Left lobe of liver (tissue), 2 donors: Measurements from ENCODE around the gene ANO6. TPM values are rescaled to one million over a fixed set of nuclear protein-coding genes. Genes with fewer than 3 reads are reported as not detected.

Source experiments
- ATAC-seq: fragments of 200-7000 bp; cut with Tn5 transposase; one replicate; pipeline ENCODE4 v1.9.1; 2020; ENCODE audit warnings: mild to moderate bottlenecking, moderate library complexity
- DNase-seq: peaks from one replicate; pipeline ENCODE4 v3.0.0-alpha.2; 2020; ENCODE audit warnings: low spot score
- total RNA-seq: library from RNA; stranded (reverse); gene quantifications from one replicate; pipeline ENCODE4 v1.2.1, GENCODE V29; 2021
- donor health status: DM: no; HTN: no; CAD: no; lungs with moderate emphysema.
- donor health status: DM: no; HTN: yes; CAD: no.

The ANO6 gene
- total RNA-seq, 1 donor from 2014 or later = 49.5 TPM

DNA sequence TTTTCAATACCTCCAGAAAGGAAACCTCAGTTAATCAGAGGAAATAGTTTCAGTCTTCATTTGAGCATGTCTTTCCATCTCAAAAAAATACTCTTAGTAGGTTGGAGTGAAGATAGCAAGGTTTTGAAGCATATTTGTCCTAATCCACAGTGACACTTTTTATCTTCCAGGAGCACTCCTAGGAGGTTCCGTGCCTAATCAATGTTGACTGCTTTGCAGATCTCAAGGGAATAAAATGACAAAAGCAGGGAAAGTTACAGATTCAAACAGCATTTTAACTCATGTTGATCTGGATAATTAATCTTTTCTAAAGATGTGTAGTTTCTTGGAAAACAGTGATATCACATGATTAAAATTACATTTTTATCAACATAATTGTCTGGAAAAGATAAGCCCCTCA is 213.9 kb downstream of the ANO6 start:
- no peak for ATAC-seq
- DNase-seq = no peak

DNA sequence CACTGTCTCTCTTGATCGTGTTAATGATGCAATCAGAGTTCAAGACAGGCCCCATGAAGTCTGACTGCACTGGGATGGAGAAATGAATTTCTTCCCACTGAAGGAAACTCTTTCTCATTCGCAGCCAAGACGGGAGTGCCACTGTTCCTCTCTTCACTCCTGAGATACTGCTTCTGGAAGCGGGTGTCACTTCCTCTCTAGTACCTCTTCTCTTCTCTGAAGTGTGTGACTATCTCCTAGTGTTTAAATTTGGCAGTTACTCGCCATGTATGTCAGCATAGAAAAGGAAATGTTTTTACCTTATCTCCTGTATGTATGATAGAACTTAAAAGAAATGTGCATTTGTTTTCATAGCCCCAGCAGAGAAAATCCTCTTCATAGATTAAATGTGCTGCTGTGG is 215.2 kb downstream of the ANO6 start:
- ATAC-seq = no peak
- no peak for DNase-seq

DNA sequence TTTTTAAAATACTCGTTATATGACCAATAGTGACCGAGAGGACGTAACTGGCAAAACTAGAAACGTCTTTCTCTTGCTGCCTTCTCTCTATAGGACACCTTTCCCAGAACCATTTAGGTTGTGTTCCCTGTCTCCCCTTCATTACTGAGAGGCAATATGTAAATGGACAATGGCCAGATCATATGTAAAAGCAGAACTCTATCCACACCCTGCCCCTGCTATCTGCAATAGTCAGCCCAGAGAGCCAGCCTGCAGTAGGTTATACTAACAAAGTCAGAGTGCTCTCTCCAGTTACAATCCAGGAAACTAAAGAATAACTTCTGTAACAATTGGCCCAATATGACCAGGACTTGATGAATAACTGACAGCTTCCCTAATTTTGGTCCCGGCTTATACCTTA is 216.8 kb downstream of the ANO6 start:
- DNase-seq (no peak), ATAC-seq (no peak)

DNA sequence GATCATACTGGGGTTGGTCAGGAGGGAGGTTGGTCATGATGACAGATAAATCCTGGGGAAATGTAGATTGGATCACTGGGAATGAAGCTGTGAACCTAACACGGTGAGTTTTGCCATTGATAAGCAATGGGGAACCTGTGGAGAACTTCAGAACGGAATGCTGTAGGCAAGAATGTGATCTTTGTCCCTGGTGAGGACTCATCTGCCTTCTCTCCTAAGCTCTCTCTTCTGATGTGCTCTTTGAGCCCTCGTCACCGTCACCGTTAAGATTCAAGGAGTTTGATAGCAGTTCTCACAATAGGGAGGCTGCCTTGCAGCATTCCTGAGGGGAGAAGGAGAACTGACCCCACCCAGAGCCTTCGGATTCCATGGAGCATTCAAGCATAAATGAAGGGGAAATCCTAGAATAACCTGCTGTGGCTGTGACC is 217.6 kb downstream of the ANO6 start:
- DNase-seq = no peak
- ATAC-seq = no peak

DNA sequence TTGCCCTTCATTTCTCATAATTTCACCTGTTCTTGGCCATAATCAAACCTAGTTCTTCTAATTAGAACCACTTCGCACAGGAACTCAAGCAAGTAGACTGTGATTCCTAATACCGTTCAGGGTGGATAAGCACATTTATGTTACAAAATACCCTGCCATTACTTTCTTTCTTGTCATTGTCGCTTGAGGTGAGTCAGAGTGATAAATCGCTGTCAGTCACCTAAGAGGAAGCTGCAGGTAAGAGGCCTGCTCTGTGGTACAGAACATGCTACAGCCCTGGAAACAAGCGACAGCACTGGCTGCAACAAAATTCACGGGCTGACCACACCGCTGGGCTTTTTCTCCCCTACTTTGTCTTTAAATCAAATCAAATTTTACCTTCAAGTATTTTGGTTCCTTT is 218.2 kb downstream of the ANO6 start:
- ATAC-seq (no peak), DNase-seq (no peak)

DNA sequence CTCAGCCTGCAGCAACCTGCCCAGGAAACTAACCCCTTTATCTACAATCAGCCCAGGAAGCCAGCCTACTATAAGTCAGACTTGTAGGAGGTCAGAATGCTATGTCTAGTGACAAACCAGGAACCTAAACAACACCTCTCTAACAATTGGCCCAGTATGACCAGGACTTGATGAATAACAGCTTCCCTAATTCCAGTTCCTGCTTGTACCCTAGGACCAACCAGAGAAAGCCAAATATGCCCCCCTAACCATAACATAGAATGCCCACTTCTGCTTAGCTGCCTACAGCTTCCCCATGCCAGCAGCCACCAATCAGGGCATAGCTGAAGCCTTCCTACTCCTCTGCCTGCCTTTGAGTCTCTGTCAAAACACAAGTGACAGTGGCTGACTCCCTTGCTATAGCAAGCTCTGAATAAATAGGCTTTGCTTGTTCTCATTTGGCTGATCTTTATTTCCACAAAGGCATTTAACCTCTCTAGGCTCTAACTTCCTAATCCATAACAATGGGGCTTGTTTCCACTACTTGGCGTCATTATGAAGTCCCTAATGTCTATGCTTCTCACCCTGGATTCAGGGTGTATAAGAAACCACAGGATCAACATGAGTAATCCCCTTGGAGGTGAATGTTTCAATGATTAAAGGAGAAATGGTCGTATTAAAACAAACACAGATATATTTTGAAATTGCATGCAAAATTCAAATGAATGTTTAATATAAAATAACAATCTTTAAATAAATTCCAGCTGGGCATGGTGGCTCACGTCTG is 220.2 kb downstream of the ANO6 start:
- DNase-seq (no peak), ATAC-seq (peak; percentile 42)

DNA sequence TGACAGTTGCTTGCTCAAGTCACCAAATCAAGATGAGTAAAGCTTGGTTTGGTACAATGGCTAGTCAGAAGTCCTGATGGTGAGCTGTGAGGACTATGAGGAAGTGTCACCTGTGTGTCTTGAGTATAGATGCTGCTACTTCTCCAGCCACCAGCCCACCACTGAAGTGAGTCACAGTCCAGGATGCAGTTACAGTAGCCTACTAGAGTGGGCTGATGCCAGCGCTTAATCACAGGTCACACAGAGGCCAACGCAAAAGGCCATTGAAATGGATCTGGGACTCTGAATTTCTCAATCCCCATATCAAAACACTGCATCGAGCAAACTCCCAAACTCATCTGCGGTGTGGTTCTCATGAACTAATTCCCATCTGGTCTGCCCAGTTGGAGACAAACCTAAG is 223.1 kb downstream of the ANO6 start:
- DNase-seq = no peak

DNA sequence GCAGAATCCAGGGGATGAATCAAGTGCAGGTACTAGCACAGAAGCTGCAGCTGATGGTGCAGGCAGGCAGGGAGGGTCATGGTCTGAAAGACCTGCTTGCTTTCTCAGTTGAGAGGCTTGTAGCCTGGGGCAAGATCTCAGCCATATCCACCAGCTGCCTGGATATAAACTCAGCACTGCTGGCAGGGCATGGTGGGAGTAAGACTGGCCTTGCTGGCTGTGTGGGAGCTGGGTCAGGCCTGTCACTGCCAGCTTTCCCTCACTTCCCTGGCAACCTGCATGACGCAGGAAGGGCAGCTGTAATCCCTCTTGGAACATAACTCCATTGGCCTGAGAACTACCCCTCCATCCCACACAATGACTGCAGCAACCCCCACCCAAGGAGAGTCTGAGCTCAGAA is 230.1 kb downstream of the ANO6 start:
- DNase-seq (no peak), ATAC-seq (no peak)

More for the DNA sequence above, 223.1 kb downstream of the ANO6 start:
- ATAC-seq = no peak

DNA sequence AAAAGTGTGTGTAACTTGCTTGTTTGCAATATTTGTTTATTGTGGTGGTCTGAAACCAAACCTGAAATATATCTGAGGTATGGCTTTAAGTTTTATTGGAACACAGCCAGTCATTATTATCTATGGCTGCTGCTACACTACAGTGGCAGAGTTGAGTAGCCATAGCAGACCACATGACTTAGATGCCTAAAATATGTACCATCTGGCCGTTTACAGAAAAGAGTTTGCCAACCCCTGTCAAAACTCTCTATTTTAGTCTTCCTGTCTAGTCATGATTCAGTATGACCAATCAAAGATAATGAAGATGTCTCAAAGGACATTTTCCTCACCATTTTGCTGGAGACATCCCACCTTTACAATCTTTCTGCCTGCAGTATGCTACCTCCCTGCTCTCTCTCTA is 242.3 kb downstream of the ANO6 start:
- no peak for ATAC-seq
- DNase-seq = no peak

DNA sequence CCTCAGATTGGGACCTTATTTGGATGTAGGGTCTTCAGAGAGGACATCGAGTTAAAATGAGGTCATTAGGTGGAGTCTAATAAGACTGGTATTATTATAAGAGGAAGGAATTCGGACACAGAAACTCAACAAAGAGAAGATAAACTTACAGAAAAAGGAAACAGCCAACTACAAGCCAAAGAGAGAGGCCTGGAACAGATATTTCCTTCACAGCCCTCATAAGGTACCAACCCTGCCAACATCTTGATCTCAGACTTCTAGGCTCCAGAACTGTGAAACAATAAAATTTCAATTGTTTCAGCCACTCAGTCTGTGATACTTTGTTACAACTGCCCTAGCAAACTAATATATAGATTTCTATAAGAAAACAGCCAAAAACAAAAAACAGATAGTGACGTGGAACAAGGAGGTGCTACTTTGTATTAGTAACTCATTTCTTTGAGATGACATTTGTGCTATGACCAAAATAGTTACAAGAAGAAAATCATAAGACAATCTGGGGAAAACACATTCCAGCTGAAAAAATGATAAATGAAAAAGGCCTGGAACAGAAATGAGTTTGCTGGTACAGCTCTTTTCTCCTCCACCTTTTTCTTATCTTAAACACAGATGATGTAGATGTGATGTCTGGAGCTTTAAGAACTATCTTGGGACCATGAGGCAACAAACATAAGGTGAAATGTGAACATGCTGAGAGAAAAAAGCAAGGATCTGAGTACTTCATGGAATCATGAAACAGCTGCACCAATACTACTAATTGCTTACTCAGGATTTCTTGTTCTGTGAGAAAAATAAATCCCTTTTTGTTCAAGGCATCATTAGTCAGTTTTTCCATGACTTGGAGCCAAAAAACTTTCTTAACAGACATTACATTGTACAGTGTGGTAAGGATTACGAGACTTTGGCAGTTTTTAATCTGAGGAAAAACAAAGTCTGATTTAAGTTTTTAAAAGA is 243.2 kb downstream of the ANO6 start:
- no peak for DNase-seq
- ATAC-seq = no peak

DNA sequence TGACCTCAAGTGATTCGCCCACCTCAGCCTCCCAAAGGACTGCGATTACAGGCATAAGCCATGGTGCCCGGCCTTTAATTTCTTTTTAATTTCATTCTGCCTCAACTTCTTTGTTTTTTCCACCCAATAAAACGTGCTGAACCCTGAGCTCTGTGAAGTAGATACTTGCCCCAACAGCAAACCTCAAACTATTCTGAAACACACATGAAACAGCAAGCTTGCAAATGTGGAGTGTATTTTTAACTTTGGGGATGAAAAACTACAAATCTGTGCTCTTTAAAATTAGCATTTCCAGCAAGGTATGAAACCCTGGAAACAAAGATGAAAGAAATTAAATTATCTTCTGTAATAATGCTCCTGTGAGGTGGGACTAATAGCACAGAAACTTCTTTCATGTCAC is 246.6 kb downstream of the ANO6 start:
- DNase-seq (no peak), ATAC-seq (no peak)

DNA sequence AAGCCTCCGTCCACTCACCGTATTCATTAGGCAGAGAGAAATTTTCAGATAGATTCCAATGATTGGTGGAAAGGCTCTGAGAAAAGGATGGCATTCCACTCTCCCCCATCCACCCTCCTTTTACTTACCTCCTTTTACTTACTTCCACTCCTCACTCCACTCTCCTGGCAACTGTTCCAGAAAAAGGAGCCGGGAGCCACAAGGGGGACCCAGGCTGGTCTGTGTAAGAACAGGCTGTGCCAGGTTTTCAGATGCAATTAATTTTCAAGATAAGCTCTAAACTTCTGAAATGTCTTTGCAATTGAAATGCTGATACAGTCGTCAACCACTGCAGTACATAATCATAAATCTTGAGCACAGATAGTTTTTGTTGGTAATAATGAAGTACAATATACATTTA is 248.8 kb downstream of the ANO6 start:
- DNase-seq = no peak
- no peak for ATAC-seq

DNA sequence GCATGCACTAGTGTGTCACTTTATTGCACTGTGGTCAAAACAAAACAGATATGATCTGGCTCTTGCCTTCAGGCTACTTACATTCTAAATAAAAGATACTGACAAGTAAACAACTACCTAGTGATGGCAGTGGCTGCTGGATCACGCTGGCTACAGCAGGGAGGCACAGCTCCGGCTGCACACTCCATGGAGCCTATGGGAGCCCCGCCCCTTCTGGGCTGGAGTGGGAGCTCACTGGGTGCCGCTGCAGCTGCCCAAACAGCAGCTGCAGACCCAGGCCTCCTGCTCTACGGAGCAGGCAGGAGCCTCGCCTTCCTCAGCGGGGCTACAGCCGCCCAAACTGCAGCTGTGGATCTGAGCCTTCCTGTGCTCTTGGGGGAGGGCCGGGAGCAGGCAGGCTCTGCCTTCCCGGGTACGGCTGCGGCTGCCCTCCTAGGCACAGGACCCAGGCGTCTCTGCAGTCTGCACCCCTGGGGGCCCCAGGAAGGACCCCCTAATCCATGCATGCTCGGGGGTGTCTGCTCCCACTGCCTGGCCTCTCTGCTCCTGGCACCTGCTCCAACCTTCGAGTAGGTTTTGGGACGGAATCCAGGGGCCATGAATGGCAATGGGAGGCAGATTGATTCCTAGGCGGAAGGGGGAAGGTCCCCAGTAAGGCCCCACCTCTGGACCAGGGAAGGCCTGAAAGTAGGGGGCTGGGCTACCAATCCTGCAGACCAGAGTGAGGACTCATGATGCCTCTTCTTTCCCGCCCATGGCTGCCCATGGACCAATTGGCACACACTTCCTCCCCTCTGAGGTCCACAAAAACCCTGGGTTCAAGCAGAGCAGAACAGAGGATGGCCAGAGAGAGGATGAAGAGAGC is 253.1 kb downstream of the ANO6 start:
- no peak for DNase-seq
- no peak for ATAC-seq

DNA sequence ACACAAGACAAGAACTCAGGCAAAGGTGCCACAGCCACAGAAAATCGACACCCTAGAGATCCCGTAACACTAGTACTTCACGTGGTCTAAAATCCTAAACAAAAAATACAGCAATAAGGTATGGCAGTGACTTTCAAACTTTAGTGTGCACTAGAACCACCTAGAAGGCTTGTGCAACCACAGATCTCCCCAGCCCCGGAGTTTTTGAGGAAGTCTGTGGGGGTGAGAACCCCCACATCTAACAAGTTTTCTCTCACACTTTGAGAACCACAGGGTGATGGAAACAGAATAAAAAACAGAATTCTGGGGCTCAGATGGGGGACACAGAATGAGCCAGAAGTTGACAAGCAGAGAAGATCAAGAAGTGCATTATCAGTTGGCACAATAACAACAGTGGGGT is 254.0 kb downstream of the ANO6 start:
- ATAC-seq = no peak
- DNase-seq = no peak

DNA sequence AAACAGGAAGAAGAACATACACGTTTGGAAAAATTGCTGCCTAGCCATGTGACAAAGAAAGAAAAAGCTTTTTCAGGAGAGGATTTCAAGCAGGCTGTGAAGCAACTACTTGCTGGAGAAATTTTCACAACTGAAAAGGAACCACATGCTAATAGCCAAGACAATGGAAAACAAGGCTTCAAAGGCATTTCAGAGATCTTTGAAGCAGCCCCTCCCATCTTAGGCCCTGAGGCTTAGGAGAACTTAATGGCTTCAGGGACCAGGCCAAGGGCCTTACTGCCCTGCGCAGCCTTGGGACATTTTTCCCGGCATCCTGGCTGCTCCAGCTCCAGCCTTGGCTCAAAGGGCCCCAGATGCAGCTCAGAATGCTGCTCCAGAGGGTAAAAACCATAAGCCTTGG is 257.7 kb downstream of the ANO6 start:
- ATAC-seq = no peak

DNA sequence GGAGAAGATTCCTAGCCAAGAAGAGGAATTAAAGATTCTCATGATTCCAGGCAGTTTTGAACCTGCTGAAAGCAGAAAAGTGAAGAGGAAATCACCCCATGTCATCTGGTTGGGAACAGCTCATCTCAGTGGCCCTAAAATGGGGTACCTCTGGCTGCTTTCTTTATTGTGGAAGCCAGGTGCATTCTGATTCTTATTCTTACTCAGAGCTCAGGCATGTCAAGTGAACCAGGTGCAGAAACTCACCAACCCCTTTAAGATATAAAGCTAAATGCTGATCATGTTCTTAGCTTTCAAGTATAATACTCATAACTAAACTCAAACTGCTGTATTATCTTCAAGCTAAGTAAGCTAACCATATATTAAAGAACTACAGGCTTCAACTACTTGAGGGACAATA is 259.7 kb downstream of the ANO6 start:
- DNase-seq (no peak), ATAC-seq (no peak)

More for the DNA sequence above, 257.7 kb downstream of the ANO6 start:
- no peak for DNase-seq

DNA sequence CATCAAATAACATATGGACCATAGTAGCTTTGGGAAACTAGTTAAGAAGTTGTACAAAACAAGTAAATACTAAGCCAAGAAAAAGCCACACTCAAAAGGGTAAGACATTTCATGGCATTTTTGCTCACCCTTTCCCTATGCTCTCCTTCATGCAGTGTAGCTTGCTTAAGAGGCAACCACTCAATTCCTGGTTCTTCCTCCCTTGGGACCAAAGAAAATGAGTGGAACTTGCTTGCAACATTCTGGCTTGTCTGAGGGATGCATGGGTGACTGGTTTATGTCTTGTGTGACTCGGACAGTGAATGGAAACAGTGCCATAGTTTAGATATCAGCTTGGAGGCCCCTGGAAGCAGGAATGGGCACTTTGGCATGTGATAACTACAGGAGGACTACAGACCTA is 261.6 kb downstream of the ANO6 start:
- no peak for DNase-seq
- ATAC-seq = no peak

DNA sequence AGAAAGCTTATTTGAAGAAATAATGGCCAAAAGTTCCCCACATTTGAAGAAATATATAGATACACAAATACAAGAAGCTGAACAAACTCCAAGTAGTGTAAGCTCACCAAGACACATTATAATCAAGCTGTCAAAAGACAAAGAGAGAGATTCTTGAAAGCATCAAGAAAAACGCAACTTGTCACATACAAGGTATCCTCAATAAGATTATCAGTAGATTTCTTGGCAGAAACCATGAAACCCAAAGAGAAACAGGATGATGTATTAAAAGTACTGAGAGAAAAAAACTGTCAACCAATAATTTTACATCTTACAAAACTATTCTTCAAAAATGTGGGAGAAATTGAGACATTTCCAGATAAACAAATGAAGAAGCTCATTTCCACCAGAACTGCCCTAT is 263.0 kb downstream of the ANO6 start:
- ATAC-seq = no peak
- no peak for DNase-seq

DNA sequence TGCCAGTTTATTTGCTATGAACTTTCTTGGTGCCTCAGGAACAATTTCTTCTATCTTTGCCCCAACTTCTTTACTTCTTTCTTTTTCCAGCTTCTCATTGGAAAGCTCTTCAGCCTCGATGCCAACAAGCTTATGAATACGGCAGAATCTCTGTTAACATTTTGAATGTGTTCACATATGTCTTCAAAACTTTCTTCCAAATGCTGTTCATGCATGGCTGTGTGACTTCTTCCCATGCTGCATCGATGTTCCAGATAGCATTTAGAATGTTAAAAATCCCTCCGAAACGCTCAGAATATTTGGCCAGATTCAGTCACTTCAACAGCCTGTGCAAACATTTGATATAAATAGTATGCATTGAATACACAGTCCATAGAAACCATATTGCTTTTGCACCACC is 265.9 kb downstream of the ANO6 start:
- ATAC-seq (no peak), DNase-seq (no peak)

DNA sequence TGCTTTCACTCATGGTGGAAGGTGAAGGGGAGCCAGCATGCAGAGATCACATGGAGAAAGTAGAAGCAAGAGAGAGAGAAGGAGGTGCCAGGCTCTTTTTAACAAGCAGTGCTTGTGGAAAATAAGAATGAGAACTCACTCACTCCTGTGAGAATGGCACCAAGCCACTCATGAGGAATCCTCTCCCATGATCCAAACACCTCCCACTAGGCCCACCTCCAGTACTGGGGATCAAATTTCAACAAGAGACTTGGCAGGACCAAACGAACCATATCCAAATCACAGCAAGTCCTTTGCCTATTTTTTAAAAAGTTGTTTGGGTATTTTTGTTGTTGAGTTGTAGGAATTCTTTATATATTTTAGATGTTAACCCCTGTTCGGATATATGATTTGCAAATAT is 267.7 kb downstream of the ANO6 start:
- DNase-seq = peak; percentile 62
- ATAC-seq = peak; percentile 94
